IMR-90 (cell line): ENCODE measurements around the gene NOTCH2. TPM values are rescaled to one million over a fixed set of nuclear protein-coding genes. Genes with fewer than 3 reads are reported as not detected.
A peak's percentile ranks its signal among the peaks of the same experiment; 100 is the strongest.

Experiments used
- ATAC-seq: fragments of 200-7000 bp; cut with Tn5 transposase; 2 replicates; pipeline ENCODE4 v1.9.1; 2020; ENCODE audit warnings: low read depth, mild to moderate bottlenecking, moderate library complexity
- BruUV-seq: library from RNA; stranded (reverse); fragments of 400-500 nt; replicated peaks from 2 replicates; lab custom pipeline; 2021; lab: Mats Ljungman, UMichigan
- CTCF ChIA-PET: fragments of 300-600 bp; formaldehyde crosslinking; extraction: SDS; loops from one replicate; lab custom pipeline; 2021; ENCODE audit warnings: antibody characterized with exemption; lab: Yijun Ruan, JAX
- POLR2A ChIA-PET: fragments of 300-600 bp; sonication (Branson Sonifier 250); formaldehyde crosslinking; loops from one replicate; lab custom pipeline; 2022; ENCODE audit warnings: antibody characterized with exemption; ENCODE audit not compliant: unreplicated experiment; lab: Charles Lee
- DNase-seq: peaks from one replicate; pipeline ENCODE4 v3.0.0; 2013
- H2AFZ ChIP-seq: replicated peaks from 2 replicates; pipeline ENCODE3; 2013; ENCODE audit warnings: low read length, mild to moderate bottlenecking; ENCODE audit not compliant: poor library complexity
- H2AK5ac ChIP-seq: 2 replicates; pipeline ENCODE4 v1.6.1; 2013; ENCODE audit warnings: low read depth, low read length, inconsistent platforms
- H2AK9ac ChIP-seq: replicated peaks from 2 replicates; pipeline ENCODE3; 2013; ENCODE audit warnings: mild to moderate bottlenecking, low read depth, low read length, moderate library complexity; ENCODE audit not compliant: poor library complexity
- H2BK120ac ChIP-seq: 2 replicates; pipeline ENCODE4 v1.6.1; 2013; ENCODE audit warnings: low read depth, low read length, inconsistent platforms
- H2BK15ac ChIP-seq: 3 replicates; pipeline ENCODE4 v1.6.1; 2013; ENCODE audit warnings: low read depth, low read length, inconsistent platforms
- H2BK20ac ChIP-seq: 2 replicates; pipeline ENCODE4 v1.6.1; 2013; ENCODE audit warnings: low read depth, mild to moderate bottlenecking, inconsistent platforms, low read length, moderate library complexity
- H2BK5ac ChIP-seq: 2 replicates; pipeline ENCODE4 v1.6.1; 2013; ENCODE audit warnings: mild to moderate bottlenecking, low read depth, low read length, inconsistent platforms; ENCODE audit not compliant: poor library complexity, severe bottlenecking
- H3K14ac ChIP-seq: replicated peaks from 2 replicates; pipeline ENCODE4 v1.6.1; 2013; ENCODE audit warnings: low read depth, low read length, inconsistent platforms
- H3K18ac ChIP-seq: 2 replicates; pipeline ENCODE4 v1.6.1; 2013; ENCODE audit warnings: low read depth, low read length, control low read depth
- H3K23ac ChIP-seq: 2 replicates; pipeline ENCODE4 v1.6.1; 2013; ENCODE audit warnings: low read depth, low read length, inconsistent platforms
- H3K27ac ChIP-seq: 2 replicates; pipeline ENCODE4 v1.5.1; 2013; ENCODE audit warnings: mild to moderate bottlenecking, control low read depth, low read length; ENCODE audit not compliant: insufficient read depth
- H3K27me3 ChIP-seq: 2 replicates; pipeline ENCODE4 v1.6.1; 2013; ENCODE audit warnings: low read length; ENCODE audit not compliant: control insufficient read depth, insufficient read depth
- H3K36me3 ChIP-seq: 2 replicates; pipeline ENCODE4 v1.6.1; 2013; ENCODE audit warnings: low read length, mixed read lengths; ENCODE audit not compliant: control insufficient read depth, insufficient read depth
- H3K4ac ChIP-seq: 2 replicates; pipeline ENCODE4 v1.6.1; 2013; ENCODE audit warnings: low read depth, low read length, inconsistent platforms
- H3K4me1 ChIP-seq: 2 replicates; pipeline ENCODE4 v1.6.1; 2013; ENCODE audit warnings: low read length, mixed read lengths; ENCODE audit not compliant: control insufficient read depth, insufficient read depth
- H3K4me2 ChIP-seq: 2 replicates; pipeline ENCODE4 v1.6.1; 2013; ENCODE audit warnings: low read depth, mild to moderate bottlenecking, control low read depth, low read length, moderate library complexity
- H3K4me3 ChIP-seq: 2 replicates; pipeline ENCODE4 v1.5.1; 2013; ENCODE audit warnings: low read depth, mild to moderate bottlenecking, control low read depth, low read length, moderate library complexity; ENCODE audit not compliant: insufficient read depth
- H3K56ac ChIP-seq: 2 replicates; pipeline ENCODE4 v1.6.1; 2013; ENCODE audit warnings: low read length, inconsistent platforms; ENCODE audit not compliant: insufficient read depth; ENCODE audit errors: extremely low read depth
- H3K79me1 ChIP-seq, 2 experiments: 2 replicates each; pipeline ENCODE4 v1.6.1; 2013; ENCODE audit warnings: low read length in 2 of 2, inconsistent platforms in 1 of 2, low read depth in 1 of 2
- H3K9ac ChIP-seq: 2 replicates; pipeline ENCODE4 v1.6.1; 2013; ENCODE audit warnings: low read depth, low read length, control low read depth
- H3K9me1 ChIP-seq: 2 replicates; pipeline ENCODE4 v1.6.1; 2013; ENCODE audit warnings: low read length, inconsistent platforms; ENCODE audit not compliant: insufficient read depth
- H3K9me3 ChIP-seq: 2 replicates; pipeline ENCODE4 v1.6.1; 2013; ENCODE audit warnings: low read length; ENCODE audit not compliant: control insufficient read depth, insufficient read depth
- H4K20me1 ChIP-seq: 2 replicates; pipeline ENCODE4 v1.6.1; 2013; ENCODE audit warnings: low read length, inconsistent platforms; ENCODE audit not compliant: insufficient read depth
- H4K5ac ChIP-seq: 2 replicates; pipeline ENCODE4 v1.6.1; 2013; ENCODE audit warnings: mild to moderate bottlenecking, low read depth, low read length, control low read depth
- H4K8ac ChIP-seq, 2 experiments: 2 replicates each; pipeline ENCODE4 v1.6.1; 2013; ENCODE audit warnings: low read depth in 2 of 2, low read length in 2 of 2, control low read depth in 1 of 2, inconsistent platforms in 1 of 2
- H4K91ac ChIP-seq: 2 replicates; pipeline ENCODE4 v1.6.1; 2013; ENCODE audit warnings: low read depth, low read length, inconsistent platforms; ENCODE audit not compliant: insufficient read depth
- CEBPB ChIP-seq: IDR thresholded peaks from 2 replicates; pipeline ENCODE4 v1.6.1; 2012; ENCODE audit warnings: low read depth, low read length, improper control_type of control experiment
- USF2 ChIP-seq: fragments of 150-350 bp; IDR thresholded peaks from 2 replicates; pipeline ENCODE4 v1.6.1; 2017; ENCODE audit warnings: mild to moderate bottlenecking, antibody characterized with exemption, low read length, low read depth
- WGBS, 2 experiments: methylation state at CpG; one replicate each; pipeline versions ENCODE4 v1.1.5 to v1.1.7; 2013; ENCODE audit warnings: missing lambda C conversion rate in 2 of 2; ENCODE audit not compliant: insufficient read length in 1 of 2; ENCODE audit errors: extremely low coverage in 2 of 2; 5-methylcytosine and 5-hydroxymethylcytosine counted together
- dilution Hi-C: fragments of 300-500 bp; cut with HindIII; formaldehyde crosslinking; loops from one replicate; pipeline ENCODE4 v1.14.3; 2018; ENCODE audit warnings: low sequenced_read_pairs; ENCODE audit not compliant: unreplicated experiment
- in situ Hi-C: fragments of 300-500 bp; cut with MboI; formaldehyde crosslinking; loops from 3 replicates; pipeline ENCODE4 v1.14.3; 2019; ENCODE audit warnings: low sequenced_read_pairs, inconsistent platforms, mixed read lengths
- intact Hi-C: fragments of 100-400 bp; cut with micrococcal nuclease; formaldehyde crosslinking; loops from 2 replicates; pipeline ENCODE4 v1.10.0; 2022
- polyA plus RNA-seq, 3 experiments: library from polyadenylated mRNA; depleted of rRNA; stranded (reverse); fragments of >200 nt; gene quantifications; 2 replicates each; pipeline ENCODE4 v1.2.3, GENCODE V29; 2012; ENCODE audit warnings: low replicate concordance in 1 of 3
- total RNA-seq: library from RNA; depleted of rRNA; stranded (reverse); fragments of >200 nt; gene quantifications from 2 replicates; pipeline ENCODE4 v1.2.3, GENCODE V29; 2012

The NOTCH2 gene
- total and polyA plus RNA-seq, 2 of the 4 experiments (the other 2 are of a cell fraction): 40.4 to 131 TPM

- Histone ChIP-seq H4K5ac (peak overlapping the region; percentile 79), H3K18ac (peak overlapping the region; percentile 92), H3K9me3 (no peaks in the 10 kb centered on the region), H3K56ac (peak overlapping the region; percentile 70; the same call in 1 of the 2 replicates), H3K27me3 (no peaks in the 10 kb centered on the region), H2AK5ac (no peak overlapping the region), H4K91ac (no peak overlapping the region), H2BK15ac (0 out of 3 replicates have a peak overlapping the region, but pooled peaks have one; percentile 74), H3K23ac (0 out of 2 replicates have a peak overlapping the region, but pooled peaks have one; percentile 44), H3K4me3 (no peak overlapping the region), H2BK5ac (peak overlapping the region; percentile 92), H4K8ac (peak overlapping the region in 1 of 2 experiments; percentile 68; a peak in 2 of 4 replicates), H3K36me3 (no peaks in the 10 kb centered on the region), H2AFZ (no peak overlapping the region), H3K9me1 (no peaks in the 10 kb centered on the region; the same call in 1 of the 2 replicates), H3K14ac (peak overlapping the region; percentile 74), H2BK20ac (peak overlapping the region; percentile 67), H3K4me1 (peaks cover 18% of the 10 kb centered on the region), H3K4me2 (peak overlapping the region; percentile 46), H3K27ac (peak overlapping the region; percentile 87; the same call in 1 of the 2 replicates), H2AK9ac (no peak overlapping the region), H3K4ac (peak overlapping the region; percentile 69), H3K79me1 (no peaks in the 10 kb centered on the region), H2BK120ac (peak overlapping the region; percentile 86), H3K9ac (peak overlapping the region; percentile 25; the same call in 1 of the 2 replicates), H4K20me1 (no peaks in the 10 kb centered on the region)
- POLR2A ChIA-PET: no interaction called here
- DNase-seq: peak; percentile 93
- no TSS peak for BruUV-seq
- intact Hi-C loops: loop anchor here (5.0 kb wide), 2 partner anchors 83 to 103 kb away; no protein-coding TSS in a partner anchor
- CTCF ChIA-PET: interaction anchor here (0.9 to 1.5 kb wide), 3 partner anchors 56 to 124 kb away, joined by 3 to 4 read pairs (median 3); no protein-coding TSS in a partner anchor
- in situ Hi-C loops: no loop called here
- TF ChIP-seq USF2: no peak
- TF ChIP-seq CEBPB: peak; percentile 83
- dilution Hi-C loops: no loop called here
- no CpG with 5 or more reads among the region's 4 CpGs for WGBS, 2 experiments
- ATAC-seq: peak; percentile 85
Measured at GRCh38 chr1:119865627-119866026, 203.8 kb downstream of the NOTCH2 start.
